ENCODE results near the gene GAMT.

The GAMT gene

DNA sequence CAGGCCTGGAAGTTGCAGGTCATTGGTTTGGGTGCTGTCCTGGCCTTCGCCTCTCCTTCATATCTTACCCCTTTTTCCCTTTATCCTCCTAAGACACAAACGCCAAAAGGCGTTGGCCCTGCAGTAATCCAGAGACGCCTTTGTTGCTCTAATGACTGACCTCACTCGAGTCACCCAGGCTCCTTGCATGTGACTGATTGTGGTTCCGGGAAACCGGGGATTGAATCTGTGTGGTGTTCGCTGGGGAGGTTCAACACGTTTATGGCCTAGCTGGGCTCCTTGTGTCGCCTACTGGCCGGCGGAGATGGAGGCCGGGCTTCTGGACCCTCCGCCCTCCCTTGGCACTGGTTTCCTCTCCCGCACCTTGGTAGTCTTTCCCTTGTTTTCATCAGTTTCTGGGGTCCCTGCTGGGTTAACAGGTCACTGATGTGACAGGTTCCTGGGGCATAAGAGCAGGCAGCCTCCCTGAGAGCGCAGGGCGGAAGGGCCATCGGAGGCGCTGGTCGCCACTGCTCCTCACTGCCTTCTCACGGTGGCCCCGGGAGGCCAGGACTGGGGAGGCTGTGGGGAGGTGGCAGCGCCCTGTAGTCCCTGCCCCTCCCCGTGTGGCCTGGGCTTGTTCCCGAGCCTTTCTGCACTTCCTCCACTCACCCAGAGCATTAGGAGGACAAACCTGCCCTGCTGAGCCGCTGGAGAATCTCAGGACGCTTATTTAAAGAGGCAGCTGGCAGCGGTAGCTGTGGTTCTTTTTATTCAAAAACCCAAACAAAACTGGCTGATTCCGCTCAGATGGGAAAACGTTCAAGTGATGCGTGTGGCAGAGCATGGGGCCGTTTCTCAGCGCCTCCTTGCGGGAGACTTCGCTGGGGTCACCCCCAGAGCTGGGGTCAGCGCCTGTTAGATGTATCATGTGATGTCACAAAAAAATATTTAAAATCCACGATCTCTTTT, 35.7 kb downstream of the GAMT start:
- no peak for DNase-seq (ENCODE audit: low read depth, low spot score)

DNA sequence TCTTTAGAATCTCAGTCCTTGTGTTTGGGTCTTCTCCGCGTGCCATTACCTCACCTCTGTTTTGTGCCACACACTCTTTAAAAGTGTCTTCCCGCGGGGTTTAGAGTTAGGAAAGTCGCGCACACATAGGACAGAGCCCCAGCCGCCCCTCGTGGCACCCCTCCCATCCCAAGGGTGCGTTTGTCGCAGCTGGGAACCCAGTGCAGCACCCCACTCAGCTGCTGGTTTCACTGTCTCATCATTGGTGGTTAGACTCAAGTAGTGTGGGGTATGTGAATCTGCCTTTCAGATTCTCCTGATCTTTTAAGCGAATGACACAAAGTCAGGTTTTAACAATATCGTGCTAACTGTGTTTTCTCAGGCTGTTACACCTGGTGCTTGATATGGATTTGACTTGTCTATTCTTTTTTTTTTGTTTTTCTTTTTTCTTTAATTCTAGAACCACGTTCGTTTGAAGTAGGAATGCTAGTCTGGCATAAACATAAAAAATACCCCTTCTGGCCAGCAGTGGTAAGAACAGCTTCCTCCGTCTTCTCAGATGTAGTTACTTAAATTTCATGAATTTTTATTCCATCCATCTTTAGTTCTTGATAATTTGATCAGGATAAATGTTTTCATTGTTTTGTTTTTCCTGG, 37.2 kb downstream of the GAMT start:
- no peak for DNase-seq (ENCODE audit: low read depth, low spot score)

DNA sequence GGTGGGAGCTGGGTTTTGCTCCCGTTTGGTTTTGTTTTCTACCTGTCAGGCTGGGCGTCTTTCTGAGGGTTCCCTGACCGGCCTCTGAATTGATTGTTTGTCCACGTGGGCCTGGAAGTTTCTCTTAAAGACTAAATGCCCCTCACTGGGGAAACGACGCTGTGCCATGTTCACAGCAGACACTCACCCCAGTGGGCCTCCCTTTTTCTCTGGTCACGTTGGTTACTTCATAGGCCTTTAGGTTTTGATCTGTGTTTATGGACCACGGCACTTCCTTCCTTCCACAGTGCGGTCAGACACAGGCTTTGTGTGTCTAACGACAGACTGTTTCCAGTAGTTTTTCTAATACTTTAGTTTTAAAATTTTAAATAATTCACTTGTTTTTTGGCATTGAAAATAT, 37.7 kb downstream of the GAMT start:
- DNase-seq (ENCODE audit: low read depth, low spot score): no peak

DNA sequence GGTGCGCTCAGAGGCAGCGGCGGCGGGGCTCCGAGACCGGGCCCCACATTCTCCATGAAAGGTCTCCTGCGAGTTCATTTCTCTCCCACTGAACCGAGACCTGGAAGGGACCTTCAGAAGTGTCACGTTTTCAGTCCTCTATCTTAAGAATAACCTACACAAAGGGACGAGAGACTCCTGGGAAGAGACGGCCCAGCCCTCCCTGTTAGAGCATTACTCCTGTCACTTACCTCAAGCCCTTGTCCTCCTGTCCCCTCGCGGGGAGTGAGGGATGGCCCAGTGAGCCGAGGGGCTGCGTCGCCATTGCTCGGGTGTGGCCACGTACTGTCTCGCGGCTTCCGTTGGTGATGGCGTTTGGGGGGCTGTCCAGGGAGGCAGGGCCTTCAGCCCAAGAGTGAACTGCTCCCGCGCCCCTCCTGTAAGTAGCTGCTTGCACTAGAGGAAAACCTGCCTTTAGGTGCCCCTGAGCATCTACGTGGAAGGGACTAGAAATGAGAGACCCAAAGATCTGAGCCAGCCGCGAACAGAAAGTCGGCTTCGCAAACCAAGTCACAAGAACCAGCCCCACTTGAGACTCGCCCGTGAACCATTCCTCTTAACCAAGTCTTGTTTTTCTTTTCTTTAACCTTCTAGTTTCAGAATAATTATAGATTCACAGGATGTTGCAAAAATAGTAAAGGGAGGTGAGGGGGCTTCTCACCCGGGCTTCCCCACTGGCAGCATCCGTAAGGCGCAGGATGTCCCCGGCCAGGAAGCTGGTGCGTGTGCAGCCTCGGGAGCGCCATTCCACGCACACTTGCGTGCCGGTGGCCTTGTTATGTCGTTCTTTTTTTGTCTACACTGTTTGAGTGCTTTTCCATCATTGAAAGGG, 38.7 kb downstream of the GAMT start:
- DNase-seq (ENCODE audit: low read depth, low spot score): no peak

DNA sequence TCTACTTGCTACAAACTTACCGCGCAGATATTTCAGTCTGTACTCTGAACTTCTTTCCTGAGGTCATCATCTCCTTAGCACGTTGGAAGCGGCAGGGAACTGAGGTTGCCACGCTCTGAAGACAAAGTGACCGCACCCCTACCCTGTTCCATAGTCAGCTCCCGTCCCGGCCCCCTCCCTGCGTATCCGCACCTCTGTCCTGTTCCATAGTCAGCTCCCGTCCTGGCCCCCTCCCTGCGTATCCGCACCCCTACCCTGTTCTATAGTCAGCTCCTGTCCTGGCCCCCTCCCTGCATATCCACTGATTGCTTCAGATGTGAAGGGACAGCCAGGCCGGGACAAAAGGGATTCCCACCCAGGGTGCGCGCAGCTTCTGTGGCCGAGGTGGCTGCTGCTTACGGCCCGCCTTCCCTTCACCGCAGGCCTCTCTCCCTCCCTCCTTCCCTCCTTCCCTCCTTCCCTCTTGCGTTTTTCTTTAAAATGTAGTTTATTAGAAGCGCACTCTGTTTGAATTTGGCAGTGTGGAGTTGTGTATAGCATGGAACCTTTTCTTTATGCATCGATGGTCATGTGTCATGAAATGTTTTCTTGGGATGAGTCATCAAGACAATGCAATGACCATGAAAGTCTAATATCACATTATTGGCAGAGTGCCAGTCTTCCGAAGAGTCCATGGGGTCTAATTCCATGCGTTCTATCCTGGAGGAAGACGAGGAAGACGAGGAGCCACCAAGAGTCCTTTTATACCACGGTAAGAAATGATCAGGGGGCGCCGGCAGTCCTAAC, 39.5 kb downstream of the GAMT start:
- DNase-seq (ENCODE audit: low read depth, low spot score): no peak

DNA sequence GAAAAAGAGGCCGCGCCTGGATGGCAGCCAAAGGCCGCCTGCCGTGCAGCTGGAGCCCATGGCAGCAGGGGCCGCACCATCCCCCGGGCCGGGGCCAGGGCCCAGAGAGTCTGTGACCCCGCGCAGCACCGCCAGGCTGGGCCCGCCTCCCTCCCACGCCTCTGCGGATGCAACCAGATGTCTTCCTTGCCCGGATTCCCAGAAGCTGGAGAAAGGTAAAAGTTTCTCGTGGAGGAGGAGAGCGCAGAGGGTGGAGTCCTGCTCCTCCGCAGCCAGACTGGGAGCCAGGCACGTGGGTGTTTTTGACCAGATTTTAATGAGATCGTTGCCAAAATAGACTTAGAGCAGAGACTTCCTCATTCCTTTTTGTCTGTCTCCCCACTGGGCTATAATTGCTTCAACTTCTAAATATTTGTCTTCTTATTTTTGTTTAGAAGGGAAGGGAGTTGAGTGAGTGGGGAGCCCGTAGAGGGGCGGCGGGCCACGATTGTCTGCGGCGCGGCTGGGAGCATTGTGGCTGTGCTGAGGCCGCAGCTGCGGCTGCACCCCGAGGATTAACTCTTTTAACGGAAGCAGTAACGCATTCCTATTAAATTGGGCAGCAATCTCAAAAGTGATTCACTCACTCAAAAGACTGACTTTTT, 40.4 kb downstream of the GAMT start:
- no peak for DNase-seq (ENCODE audit: low read depth, low spot score)

DNA sequence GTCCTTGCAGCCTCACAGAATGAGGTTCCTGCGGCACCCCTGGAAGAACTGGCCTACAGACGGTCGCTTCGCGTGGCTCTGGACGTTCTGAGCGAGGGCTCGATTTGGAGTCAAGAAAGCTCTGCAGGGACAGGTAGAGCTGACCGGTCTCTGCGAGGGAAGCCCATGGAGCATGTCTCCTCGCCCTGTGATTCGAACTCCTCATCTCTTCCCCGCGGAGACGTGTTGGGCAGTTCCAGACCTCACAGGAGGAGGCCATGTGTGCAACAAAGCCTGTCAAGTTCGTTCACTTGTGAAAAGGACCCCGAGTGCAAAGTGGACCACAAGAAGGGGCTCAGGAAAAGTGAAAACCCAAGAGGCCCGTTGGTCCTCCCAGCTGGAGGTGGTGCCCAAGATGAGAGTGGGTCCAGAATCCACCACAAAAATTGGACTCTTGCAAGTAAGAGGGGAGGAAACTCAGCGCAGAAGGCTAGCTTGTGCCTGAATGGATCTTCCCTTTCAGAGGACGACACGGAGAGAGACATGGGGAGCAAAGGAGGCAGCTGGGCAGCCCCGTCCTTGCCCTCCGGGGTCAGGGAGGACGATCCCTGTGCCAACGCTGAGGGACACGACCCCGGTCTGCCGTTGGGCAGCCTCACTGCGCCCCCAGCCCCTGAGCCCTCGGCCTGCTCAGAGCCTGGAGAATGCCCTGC, 41.1 kb downstream of the GAMT start:
- DNase-seq (ENCODE audit: low read depth, low spot score): no peak

DNA sequence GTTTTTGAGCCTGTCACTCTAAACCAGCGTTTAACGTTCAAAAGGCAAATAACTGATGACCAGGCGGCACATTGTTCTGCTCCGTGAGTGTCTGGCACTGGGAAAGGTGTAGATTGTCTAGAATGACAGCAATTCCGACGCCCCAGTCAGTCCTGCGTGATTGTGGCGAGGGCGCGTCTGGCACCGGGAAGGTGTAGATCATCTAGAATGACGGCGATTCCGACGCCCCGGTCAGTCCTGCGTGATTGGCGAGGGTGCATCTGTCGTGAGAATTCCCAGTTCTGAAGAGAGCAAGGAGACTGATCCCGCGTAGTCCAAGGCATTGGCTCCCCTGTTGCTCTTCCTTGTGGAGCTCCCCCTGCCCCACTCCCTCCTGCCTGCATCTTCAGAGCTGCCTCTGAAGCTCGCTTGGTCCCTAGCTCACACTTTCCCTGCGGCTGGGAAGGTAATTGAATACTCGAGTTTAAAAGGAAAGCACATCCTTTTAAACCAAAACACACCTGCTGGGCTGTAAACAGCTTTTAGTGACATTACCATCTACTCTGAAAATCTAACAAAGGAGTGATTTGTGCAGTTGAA, 43.7 kb downstream of the GAMT start:
- no peak for DNase-seq (ENCODE audit: low read depth, low spot score)

DNA sequence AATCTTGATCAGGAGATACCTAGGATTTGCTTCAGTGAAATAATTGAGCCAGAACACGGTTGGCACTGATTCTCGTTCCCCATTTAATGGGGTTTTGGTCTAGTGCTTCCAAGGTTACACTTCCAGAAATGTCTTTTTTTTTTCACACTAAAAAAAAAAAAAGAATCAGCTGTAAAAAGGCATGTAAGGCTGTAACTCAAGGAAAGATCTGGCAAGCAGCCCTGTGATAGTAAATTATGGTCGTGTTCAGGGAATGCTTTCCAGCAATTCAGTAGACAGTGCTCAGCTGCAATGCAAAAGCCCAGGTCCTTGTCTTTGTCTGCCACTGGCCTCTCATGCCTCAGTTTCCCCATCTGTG, 44.9 kb downstream of the GAMT start:
- DNase-seq (ENCODE audit: low read depth, low spot score): no peak

DNA sequence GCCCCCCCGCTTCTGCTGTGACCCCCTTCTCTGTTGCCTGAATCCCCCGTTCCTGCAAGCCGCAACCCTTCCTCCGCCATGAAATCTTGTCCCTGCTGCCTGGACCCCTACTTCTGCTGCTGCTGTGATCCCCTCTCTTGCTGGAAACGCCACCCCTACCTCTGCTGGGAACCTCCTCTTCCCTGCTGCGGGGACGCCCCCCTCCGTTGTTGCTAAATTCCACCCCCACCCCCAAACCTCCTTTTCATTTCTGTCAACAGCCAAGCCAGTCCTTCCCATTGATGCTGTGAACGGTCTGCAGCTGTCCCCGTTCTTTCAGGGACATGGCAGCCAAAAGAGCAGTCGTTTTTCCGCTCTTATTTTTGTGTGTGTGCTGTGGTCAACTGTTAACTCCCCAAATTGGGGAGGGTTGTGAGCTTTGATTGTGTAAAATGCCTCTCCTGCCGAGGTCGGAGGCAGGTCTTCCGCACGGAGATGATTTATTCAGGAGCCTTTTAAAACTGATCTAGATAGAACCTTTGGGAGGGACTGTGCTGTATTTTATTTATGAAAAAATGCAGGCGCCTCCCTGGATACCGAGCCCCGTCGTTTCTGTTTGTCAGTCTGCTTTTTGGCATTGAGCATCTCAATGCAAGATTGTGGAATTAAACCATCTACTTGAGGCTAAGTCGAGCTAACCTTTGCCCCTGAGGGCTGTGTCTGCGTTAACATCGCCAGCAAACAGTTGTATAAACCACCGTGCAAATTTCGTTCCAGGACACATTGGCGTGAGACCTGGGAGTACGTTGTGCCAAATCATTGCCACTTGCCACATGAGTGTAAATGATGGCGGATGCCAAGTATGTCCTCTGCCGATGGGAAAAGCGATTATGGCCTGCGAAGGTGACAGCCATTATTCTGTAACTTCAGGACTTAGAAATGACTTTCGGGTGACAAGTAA, 45.5 kb downstream of the GAMT start:
- no peak for DNase-seq (ENCODE audit: low read depth, low spot score)

DNA sequence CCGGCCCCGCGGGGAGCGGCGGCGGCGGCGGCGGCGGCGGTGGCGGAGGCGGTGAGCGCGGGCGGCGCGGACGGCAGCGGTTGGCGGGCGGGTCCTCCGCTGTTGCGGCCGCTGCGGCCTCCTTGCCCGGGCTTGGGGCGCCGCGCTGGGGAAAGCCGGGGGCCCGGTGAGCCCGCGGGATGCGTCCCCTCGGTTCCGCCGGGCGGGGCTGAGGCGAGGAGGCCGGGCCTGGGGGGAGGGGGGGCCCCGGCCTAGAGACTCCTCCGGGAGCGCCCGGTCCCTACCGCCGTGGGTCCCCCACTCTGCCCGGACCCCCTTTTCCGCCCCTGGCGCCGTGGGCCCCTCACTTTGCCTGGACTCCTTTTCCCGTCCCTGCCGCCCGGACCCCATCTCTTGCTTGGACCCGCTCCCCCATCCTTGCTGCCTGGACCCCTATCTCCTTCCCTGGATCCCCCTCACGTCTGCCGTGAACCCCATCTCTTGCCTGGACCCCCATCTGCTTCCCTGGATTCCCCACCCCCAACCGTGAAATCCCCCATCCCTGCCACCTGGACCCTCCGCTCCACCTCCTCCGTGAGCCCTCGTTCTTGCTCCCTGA, 46.3 kb downstream of the GAMT start:
- DNase-seq (ENCODE audit: low read depth, low spot score): no peak

DNA sequence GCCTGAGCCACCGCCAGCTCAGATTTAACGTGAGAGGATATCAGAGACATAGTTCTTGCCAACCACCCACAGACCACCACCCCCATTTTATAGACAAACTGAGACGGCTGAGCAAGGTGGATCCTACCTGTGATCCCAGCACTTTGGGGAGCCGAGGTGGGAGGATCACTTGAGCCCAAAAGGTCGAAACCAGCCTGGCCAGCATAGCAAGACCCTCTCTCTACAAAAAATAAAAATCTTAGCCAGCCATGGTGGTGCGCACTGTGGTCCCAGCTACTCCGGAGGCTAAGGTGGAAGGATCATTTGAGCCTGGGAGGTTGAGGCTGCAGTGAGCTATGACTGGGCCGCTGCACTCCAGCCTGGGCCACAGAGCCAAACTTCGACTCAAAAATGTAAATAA, 48.2 kb downstream of the GAMT start:
- DNase-seq (ENCODE audit: low read depth, low spot score): no peak

DNA sequence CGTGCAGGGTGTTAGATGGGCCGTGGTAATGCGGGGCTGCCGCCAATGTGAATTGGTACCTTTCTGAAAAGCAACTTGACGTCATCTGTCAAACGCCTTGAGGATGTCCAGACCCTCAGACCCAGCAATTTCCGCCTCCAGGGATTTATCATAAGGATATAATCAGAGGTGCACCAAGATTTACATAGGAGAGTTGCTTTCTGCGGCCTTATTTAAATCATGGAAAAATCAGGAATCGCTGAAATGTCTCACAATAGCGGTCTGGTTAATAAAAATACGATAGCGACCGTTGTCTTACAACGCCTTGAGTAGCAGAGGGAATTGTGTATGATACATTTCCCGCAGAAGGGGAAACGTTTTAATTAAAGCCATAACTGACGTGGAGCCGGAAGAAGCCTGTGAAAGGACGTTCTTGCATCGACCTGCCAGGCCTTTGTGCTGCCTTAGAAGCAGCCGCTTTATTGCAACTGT, 49.9 kb downstream of the GAMT start:
- no peak for DNase-seq (ENCODE audit: low read depth, low spot score)

DNA sequence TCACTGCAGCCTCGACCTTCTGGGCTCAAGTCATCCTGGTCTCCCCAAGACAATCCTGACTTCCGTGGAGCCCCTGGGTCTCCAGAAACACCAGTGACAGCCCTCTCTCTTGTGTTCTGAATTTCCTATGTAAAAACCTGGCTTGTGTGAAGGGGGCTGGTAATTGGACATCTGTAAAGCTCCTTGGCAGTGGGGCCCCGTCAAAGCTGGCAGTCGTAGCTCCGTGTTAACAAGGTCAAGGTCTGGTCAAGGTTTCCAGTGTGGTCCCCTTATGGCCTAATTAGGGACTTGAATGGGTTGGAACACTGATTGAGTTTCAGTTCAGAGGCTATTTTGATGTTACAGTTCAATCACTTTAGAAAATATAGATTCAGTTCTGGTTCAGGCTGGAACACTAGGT, 50.5 kb downstream of the GAMT start:
- DNase-seq (ENCODE audit: low read depth, low spot score): no peak

DNA sequence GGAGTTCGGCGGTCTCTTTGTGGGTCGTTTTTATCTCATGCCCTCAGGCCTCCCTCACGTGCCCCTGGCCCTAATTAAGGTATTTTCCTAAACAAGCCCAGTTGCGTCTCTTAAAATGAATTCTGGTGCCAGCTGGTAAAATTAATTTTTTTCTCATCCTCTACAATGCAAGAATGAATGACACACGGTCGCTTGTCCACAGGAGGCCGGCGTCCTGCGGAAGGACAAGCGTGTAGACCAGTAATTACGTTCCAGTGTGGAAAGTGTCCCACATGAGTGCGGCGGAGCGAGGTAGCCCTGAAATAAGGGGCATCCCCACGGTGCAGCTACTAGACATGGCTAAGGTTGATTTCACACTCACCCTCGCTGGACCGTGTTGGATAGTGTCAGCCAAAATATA, 52.1 kb downstream of the GAMT start:
- no peak for DNase-seq (ENCODE audit: low read depth, low spot score)
